GM20431 (cell line): Measurements from ENCODE around the gene SCAF11.
"Not testable (repeated sequence)": the region's sequence is repeated elsewhere in the genome, so short reads cannot be mapped to it uniquely, and the experiment has no call there.

Experiments used
- in situ Hi-C: fragments of 300-500 bp; cut with MseI, MboI; formaldehyde crosslinking; loops from one replicate; pipeline ENCODE4 v1.15.0; 2020; ENCODE audit warnings: low sequenced_read_pairs; ENCODE audit not compliant: unreplicated experiment

Gene SCAF11

GRCh38 chr12:45990468-45991283, at the start of gene SCAF11:
TSS of gene SCAF11 (minus strand) at chr12:45990574. CDS start at chr12:45964167, 26,407 bp downstream.
- in situ Hi-C loops: no loop called here

GRCh38 chr12:46037066-46037465, 46.7 kb upstream of the SCAF11 start:
- in situ Hi-C loops: not testable (repeated sequence)

- in situ Hi-C loops: no loop called here
These were observed 36.8 kb upstream of the SCAF11 start for GRCh38 chr12:46027172-46027571.

- in situ Hi-C loops: no loop called here
These were observed 33.7 kb upstream of the SCAF11 start for GRCh38 chr12:46024099-46024498.

GRCh38 chr12:46020768-46021167, 30.4 kb upstream of the SCAF11 start:
- in situ Hi-C loops: no loop called here

- in situ Hi-C loops: not testable (repeated sequence)
These were observed 28.3 kb upstream of the SCAF11 start for GRCh38 chr12:46018712-46019111.

GRCh38 chr12:46017866-46018375, 27.5 kb upstream of the SCAF11 start:
- in situ Hi-C loops: not testable (repeated sequence)

- in situ Hi-C loops: no loop called here
These were observed 15.4 kb upstream of the SCAF11 start for GRCh38 chr12:46005823-46006222.

GRCh38 chr12:46005151-46005797, 14.9 kb upstream of the SCAF11 start:
- in situ Hi-C loops: no loop called here

GRCh38 chr12:46004715-46005114, 14.3 kb upstream of the SCAF11 start:
- in situ Hi-C loops: no loop called here

- in situ Hi-C loops: not testable (repeated sequence)
These were observed 9.7 kb upstream of the SCAF11 start for GRCh38 chr12:46000076-46000475.

GRCh38 chr12:45994736-45995135, 4.4 kb upstream of the SCAF11 start:
- in situ Hi-C loops: no loop called here

- in situ Hi-C loops: no loop called here
These were observed 1.2 kb upstream of the SCAF11 start for GRCh38 chr12:45991284-45992249.

- in situ Hi-C loops: no loop called here
These were observed 480 bp downstream of the SCAF11 start for GRCh38 chr12:45989721-45990467.

GRCh38 chr12:45989287-45989686, 1.1 kb downstream of the SCAF11 start:
- in situ Hi-C loops: no loop called here

GRCh38 chr12:45988264-45988663, 2.1 kb downstream of the SCAF11 start:
- in situ Hi-C loops: no loop called here

GRCh38 chr12:45987340-45987727, 3.0 kb downstream of the SCAF11 start:
- in situ Hi-C loops: no loop called here

GRCh38 chr12:45986641-45987339, 3.6 kb downstream of the SCAF11 start:
- in situ Hi-C loops: no loop called here
